NCI-H69 (cell line): Measurements from ENCODE around the gene WDR82.

Experiments used
- DNase-seq: peaks from one replicate; lab custom pipeline; 2025; lab: John Stamatoyannopoulos, UW

Gene WDR82

DNA sequence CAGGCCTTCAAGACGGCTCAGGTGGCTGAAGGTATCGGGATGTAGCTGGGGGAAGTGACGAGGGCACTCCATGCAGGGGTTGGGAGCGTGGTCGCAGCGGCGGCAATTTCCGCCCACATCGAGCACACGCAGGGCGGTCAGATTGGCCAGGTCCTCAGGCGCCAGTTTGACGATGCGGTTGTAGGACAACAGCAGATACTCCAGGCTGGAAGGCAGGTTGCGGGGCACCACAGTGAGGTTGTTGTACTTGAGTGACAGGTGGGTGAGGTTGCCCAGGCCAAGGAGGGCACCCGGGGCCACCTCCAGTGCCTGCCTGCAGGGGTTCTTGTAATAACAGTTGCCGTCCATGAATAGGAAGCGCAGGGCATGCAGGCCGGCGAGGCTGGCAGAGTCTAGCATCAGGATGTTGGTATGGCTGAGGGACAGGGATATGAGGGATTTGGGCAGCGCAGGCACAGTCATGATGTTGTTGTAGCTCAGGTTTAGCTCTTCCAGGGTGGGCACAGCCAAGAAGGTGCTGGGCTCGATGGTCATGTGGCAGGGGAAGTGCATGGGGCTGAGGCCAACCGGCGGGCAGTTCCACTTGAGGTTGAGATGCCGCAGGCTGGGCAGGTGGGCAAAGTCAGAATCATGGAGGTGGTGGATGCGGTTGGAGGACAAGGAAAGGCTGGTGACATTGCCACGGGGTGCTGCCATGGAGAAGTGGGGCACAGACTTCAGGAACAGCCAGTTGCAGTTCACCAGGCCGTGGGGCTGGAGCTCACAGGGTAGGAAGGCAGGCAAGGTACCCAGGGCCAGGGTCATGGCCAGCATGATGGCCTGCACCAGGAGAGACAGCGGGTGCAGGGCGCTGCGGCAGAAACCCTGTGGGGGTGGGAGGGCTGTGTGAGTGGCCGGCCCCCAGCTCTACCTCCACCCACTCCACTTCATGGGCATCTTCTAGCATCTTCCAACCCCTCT is 54.7 kb downstream of the WDR82 start:
- no peak for DNase-seq

DNA sequence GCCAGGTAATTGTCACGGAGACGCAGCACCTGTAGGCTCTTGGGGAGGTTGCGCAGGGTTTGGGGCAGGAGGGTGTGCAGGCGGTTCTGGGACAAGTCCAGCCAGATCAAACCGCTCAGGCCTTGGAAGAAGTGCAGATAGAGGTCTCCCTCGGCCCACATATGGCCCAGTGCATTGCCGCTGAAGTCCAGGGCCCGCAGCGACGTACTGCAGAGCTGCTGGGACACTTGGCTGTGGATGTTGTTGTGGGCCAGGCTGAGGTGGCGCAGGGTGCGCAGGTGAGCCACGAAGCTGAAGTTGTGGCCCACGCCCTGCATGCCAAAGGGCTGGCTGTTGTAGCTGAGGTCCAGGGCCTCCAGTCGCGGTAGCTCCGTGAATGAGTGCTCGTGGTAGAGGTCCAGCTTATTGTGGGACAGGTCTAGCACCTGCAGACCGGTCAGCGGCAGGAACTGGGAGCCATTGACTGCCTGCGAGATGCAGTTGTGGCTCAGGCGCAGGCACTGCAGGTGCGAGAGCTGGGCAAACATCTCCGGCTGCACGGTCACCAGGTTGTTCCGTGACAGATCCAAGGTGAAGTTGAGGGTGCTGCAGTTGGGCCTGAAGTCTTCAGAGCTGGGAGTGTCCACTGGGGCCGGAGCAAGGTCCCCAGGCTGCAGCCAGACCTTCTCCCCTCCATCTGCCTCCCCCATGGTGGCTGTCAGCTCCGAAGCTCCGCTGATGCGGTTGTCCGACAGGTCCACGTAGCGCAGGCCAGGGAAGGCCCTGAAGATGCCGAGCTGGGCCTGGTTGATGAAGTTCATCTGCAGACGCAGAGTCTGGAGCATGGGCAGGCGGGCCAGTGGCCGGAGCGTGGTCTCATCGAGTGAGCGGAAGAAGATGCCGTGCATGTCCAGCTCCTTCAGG is 55.9 kb downstream of the WDR82 start:
- DNase-seq: no peak

- DNase-seq: no peak
These were observed 56.7 kb downstream of the WDR82 start for GRCh38 chr3:52221563-52222318.

DNA sequence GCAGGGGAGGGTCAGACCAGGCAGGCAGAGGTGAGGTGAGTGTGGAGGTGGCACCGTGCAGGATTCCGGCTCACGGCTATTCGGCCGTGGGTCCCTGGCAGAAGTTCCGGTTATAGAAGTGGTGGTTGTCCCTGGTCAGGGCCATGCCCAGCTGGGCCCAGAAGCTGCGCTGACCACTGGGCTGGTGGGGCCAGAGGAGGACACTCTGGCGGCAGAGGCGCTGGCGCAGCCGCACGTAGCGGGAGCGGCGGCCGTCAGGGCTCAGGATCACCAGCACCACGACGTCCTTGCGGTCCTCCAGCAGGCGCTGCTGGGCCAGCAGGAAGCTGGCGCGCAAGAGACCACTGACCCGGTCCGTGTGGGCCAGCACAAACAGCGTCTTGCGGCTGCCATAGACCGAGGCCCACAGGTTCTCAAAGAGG is 57.3 kb downstream of the WDR82 start:
- no peak for DNase-seq

- peak; percentile 73 for DNase-seq
These were observed 57.9 kb downstream of the WDR82 start for GRCh38 chr3:52220380-52221026.

DNA sequence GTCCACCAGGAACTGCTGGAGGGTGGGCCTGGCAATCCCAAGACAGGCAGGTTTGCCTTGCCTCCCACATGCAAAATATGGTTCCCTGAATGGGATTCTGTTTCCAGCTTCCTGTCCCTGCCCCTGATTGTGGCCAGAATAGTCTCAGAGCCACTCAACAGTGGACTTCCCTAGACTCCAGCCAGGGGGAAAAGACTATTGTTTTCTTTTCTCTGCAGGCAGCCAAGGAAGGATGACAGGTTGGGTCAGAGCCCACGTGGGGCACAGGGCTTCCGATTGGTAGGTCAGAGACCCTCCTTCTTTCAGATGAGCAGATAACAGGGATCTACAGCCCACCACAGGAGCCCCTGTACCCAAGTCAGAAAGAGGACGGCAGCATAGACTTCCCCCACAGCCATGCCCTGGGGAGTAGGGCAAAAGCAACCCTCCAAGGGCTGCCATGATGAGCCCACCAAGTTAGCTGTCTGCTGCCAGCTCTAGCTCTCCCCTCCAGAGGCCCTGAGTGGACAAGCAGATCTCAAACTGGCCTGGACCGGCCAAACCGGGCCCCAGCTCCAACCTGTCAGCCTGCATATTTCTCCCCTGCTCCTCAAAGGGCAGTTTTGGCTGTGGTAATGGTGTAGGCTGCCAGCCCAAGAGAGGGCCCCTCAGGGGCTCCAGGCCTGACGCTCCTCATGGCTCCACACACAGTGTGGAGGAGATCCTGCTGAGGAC is 59.4 kb downstream of the WDR82 start:
- DNase-seq: no peak

DNA sequence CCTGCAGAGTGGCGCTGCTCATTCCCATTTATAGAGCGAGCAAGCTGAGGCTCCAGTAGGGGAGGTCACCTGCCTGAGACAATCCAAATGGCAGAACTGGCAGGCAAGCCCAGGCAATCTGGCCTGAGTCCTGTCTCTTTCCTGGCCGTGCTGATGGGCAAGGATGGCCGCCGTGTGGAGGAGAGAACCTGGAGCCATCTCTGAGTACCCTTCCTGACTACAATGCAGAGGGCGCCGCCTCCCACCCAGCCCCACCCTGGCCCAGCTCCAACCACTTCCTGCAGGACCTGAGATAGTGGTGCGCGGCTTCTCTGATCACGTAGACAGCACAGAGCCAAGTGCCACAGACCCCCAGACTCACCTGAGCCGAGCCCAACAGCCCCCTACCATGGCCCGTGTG is 60.0 kb downstream of the WDR82 start:
- no peak for DNase-seq

GRCh38 chr3:52218026-52218425 is 60.4 kb downstream of the WDR82 start:
- DNase-seq: no peak

DNA sequence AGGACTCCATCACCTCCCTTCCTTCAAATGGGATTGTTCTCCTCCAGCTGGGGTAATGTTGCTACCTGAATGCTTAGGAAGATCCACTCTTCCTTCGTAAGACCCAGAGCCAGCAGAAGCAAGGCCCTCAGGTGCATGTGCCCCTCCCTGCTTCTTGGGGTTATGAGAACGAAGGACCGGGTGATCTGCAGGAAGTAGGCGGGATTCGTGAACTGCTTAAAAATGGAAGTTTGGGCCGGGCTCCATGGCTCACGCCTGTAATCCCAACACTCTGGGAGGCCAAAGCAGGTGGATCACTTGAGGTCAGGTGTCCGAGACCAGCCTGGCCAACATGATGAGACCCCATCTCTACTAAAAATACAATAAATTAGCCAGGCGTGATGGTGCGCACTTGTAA is 61.0 kb downstream of the WDR82 start:
- no peak for DNase-seq

DNA sequence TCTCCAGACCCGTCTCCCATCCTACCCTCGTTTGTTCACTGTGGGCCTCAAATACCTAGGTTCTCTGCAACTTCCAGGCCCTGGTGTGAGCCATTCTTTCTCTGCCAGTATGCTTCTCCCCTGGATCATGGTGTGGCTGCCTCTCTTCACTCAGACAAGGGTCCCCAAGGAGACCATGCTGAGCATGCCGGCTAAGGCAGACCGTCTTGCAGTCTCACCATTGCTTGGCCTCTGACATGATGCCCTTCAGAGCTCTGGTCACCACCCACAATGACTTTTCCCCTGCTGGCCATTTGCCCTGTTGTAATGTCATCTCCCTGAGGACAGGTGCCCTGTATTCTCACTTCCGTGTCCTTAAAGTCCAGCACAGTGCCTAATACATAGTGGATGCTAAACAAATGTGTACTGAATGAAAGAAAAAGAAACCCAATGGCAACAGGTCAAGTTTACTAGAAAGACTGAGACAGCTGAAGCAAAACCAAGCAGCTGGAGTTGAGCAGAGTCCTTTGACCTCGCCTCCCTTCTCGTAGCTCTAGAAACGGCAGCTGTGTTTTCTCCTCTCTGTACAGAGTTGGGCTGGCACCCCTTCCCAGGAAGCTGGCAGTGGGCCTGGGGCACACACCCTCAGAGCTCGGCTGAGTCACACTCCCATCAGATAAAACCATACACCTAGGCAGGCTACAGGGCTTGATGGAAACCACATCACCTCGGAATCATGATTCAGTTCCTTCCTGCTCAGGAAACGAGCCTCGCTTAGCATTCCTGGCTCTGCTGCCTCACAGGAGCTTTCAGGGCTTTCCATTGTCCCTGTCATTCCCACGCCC is 61.7 kb downstream of the WDR82 start:
- peak; percentile 53 for DNase-seq

DNA sequence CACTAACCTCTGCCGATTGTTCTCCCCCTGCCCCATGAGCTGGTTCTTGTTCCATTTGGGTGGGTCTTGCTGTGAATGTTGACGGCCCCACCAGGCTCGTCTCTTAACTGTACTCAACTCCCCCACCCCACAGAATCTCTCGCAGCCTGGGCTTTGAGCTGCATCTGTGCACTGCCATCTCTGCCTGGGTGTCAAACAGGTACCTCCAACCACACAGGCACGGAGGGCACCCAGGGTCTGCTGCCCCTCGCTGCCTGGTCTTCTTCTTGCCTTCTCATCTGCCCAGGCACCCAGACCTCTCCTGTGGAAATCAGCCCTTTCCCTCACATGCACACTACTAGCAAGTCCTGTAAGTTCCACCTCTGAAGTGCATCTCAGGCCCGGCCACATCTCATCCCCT is 63.1 kb downstream of the WDR82 start:
- no peak for DNase-seq

GRCh38 chr3:52213901-52214300 is 64.5 kb downstream of the WDR82 start:
- DNase-seq: no peak

GRCh38 chr3:52213005-52213404 is 65.4 kb downstream of the WDR82 start:
- no peak for DNase-seq

DNA sequence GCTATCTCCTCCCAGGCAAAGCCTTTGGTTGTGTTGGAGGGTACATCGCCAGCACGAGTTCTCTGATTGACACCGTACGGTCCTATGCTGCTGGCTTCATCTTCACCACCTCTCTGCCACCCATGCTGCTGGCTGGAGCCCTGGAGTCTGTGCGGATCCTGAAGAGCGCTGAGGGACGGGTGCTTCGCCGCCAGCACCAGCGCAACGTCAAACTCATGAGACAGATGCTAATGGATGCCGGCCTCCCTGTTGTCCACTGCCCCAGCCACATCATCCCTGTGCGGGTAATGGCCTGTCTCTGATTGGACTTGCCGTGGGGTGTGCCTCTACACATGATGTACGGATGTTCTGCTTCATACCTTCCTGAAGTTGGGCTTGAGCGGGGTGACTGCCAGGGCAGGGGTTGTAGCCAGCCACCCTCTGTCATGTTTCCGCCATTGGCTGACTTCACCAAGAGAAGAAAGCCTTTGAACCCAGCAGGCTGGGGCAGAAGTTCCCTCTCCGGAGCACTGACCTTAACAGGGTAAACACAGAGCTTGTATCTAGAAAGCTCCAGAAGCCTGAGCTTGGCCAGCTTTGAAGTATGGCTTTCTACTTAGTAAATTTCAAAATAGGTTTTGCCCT is 67.1 kb downstream of the WDR82 start:
- DNase-seq: no peak

GRCh38 chr3:52210550-52211046 is 67.9 kb downstream of the WDR82 start:
- peak; percentile 9 for DNase-seq

GRCh38 chr3:52210037-52210436 is 68.4 kb downstream of the WDR82 start:
- no peak for DNase-seq

GRCh38 chr3:52208556-52208955 is 69.9 kb downstream of the WDR82 start:
- no peak for DNase-seq

DNA sequence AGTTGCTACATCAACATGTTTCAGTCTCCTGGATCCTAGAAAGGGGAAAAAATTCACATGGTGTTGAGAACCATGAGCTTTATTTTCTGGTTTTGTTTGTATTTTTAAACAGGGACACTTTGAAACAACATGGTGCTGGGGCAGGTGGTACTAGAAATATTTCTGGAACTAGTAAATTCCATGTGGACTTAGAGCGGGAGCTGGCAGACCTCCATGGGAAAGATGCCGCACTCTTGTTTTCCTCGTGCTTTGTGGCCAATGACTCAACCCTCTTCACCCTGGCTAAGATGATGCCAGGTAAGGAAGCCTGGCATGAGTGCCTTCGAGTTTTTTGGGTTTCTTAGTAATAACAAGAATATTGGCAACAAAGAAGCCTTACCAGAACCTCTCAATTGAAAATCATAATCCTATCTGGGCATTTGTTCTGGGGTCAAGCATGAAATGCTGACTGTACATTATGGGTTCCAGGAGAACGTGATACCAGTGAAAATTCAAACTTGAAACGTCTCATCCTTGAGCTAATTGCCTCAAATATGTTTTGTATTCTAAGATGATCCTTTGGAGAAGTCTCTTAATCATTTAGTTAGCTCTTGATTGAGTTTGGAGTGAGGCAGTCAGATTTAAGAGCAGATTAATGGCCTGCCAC is 72.6 kb downstream of the WDR82 start:
- DNase-seq: no peak
